Kidney epithelial cell (primary cell): ENCODE measurements around the gene ABHD8. TPM values are rescaled to one million over a fixed set of nuclear protein-coding genes. Genes with fewer than 3 reads are reported as not detected.

Experiments
- DNase-seq: peaks from one replicate; pipeline ENCODE4 v3.0.0-alpha.2; 2010; ENCODE audit warnings: low read depth
- H3K27me3 ChIP-seq: 2 replicates; pipeline ENCODE4 v1.6.0; 2011; ENCODE audit warnings: low read length; ENCODE audit not compliant: control insufficient read depth, insufficient read depth
- H3K36me3 ChIP-seq: 2 replicates; pipeline ENCODE4 v1.5.1; 2011; ENCODE audit warnings: low read length; ENCODE audit not compliant: control insufficient read depth, insufficient read depth
- H3K4me3 ChIP-seq: 2 replicates; pipeline ENCODE4 v1.5.1; 2011; ENCODE audit warnings: low read depth, mild to moderate bottlenecking, control low read depth, low read length
- total RNA-seq: library from RNA; depleted of rRNA; stranded (reverse); fragments of >200 nt; gene quantifications from 2 replicates; pipeline ENCODE4 v1.2.3, GENCODE V29; 2015
- TF ChIP-seq, protein P1 (sequence below): IDR thresholded peaks from 2 replicates; pipeline ENCODE4 v1.5.1; 2011; ENCODE audit warnings: mild to moderate bottlenecking, moderate library complexity, low read length, control low read depth, inconsistent platforms; ENCODE audit not compliant: insufficient read depth, poor library complexity, severe bottlenecking

Gene ABHD8
- total RNA-seq, 1 donor from 2014 or later, result 18.6 TPM

- Histone ChIP-seq H3K27me3 (peaks cover 5% of the 10 kb centered on the region), H3K36me3 (no peaks in the 10 kb centered on the region), H3K4me3 (no peak overlapping the region)
- TF ChIP-seq, protein P1, sequence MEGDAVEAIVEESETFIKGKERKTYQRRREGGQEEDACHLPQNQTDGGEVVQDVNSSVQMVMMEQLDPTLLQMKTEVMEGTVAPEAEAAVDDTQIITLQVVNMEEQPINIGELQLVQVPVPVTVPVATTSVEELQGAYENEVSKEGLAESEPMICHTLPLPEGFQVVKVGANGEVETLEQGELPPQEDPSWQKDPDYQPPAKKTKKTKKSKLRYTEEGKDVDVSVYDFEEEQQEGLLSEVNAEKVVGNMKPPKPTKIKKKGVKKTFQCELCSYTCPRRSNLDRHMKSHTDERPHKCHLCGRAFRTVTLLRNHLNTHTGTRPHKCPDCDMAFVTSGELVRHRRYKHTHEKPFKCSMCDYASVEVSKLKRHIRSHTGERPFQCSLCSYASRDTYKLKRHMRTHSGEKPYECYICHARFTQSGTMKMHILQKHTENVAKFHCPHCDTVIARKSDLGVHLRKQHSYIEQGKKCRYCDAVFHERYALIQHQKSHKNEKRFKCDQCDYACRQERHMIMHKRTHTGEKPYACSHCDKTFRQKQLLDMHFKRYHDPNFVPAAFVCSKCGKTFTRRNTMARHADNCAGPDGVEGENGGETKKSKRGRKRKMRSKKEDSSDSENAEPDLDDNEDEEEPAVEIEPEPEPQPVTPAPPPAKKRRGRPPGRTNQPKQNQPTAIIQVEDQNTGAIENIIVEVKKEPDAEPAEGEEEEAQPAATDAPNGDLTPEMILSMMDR, result no peak
- no peak for DNase-seq
These were observed 44.1 kb upstream of the ABHD8 start for GRCh38 chr19:17347361-17347760.

GRCh38 chr19:17346109-17346671 is 43.0 kb upstream of the ABHD8 start:
- no peak for DNase-seq

GRCh38 chr19:17341845-17342244 is 38.6 kb upstream of the ABHD8 start:
- Histone ChIP-seq H3K4me3 (no peak overlapping the region), H3K36me3 (no peaks in the 10 kb centered on the region), H3K27me3 (no peaks in the 10 kb centered on the region)
- TF ChIP-seq, protein P1, result no peak
- DNase-seq, result no peak

More at GRCh38 chr19:17346109-17346671, 43.0 kb upstream of the ABHD8 start:
- Histone ChIP-seq H3K36me3 (no peaks in the 10 kb centered on the region), H3K4me3 (no peak overlapping the region), H3K27me3 (peaks cover 3% of the 10 kb centered on the region)
- TF ChIP-seq, protein P1, result peak; percentile 94

GRCh38 chr19:17341386-17341785 is 38.2 kb upstream of the ABHD8 start:
- Histone ChIP-seq H3K27me3 (no peaks in the 10 kb centered on the region), H3K36me3 (no peaks in the 10 kb centered on the region), H3K4me3 (no peak overlapping the region)
- no peak for DNase-seq
- TF ChIP-seq, protein P1, result no peak

GRCh38 chr19:17340871-17341357 is 37.7 kb upstream of the ABHD8 start:
- DNase-seq, result no peak
- Histone ChIP-seq H3K4me3 (no peak overlapping the region), H3K36me3 (no peaks in the 10 kb centered on the region), H3K27me3 (no peaks in the 10 kb centered on the region)
- TF ChIP-seq, protein P1, result no peak

DNA sequence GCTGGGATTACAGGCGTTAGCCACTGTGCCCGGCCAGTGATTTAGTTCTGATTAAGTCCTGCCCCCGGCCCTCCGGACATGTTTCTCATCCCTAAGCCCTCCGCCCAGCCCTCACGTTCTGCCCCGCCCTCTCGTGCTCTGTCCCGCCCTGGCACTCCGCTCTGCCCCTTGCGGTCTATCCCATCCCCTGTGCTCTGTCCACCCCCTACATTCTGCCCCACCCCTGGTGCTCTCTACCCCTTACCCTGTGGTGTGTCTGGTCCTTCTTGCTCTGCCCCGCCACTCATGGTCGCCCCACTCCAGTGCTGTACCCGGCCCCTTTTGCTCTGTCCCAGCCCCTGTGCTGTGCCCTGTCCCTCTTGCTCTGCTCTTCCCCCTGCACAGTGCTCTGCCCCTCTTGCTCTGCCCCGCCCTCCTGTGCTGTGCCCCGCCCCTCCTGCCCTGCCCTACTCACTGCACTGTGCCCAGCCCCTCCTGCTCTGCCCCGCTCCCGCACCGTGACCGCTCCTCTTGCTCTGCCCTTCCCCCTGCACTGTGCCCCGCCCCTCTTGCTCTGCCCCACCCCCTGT is 37.2 kb upstream of the ABHD8 start:
- no peak for DNase-seq
- H3K36me3 ChIP-seq, result no peaks in the 10 kb centered on the region
- TF ChIP-seq, protein P1, result no peak
- H3K4me3 ChIP-seq, result no peak overlapping the region
- no peaks in the 10 kb centered on the region for H3K27me3 ChIP-seq
